H9 (cell line): ENCODE data around the gene SLC35F6. TPM values are rescaled to one million over a fixed set of nuclear protein-coding genes. Genes with fewer than 3 reads are reported as not detected.

Experiments
- DNase-seq: peaks from one replicate; pipeline ENCODE4 v3.0.0-alpha.2; 2017
- H2AFZ ChIP-seq: one replicate; pipeline ENCODE4 v1.6.1; 2013; ENCODE audit warnings: mild to moderate bottlenecking, low read length, control low read depth, moderate library complexity
- H2AK5ac ChIP-seq: 2 replicates; pipeline ENCODE4 v1.6.1; 2013; ENCODE audit warnings: low read length, control low read depth, mixed read lengths; ENCODE audit not compliant: insufficient read length
- H2BK120ac ChIP-seq: one replicate; pipeline ENCODE4 v1.6.1; 2013; ENCODE audit warnings: low read depth, mild to moderate bottlenecking, low read length, control low read depth, inconsistent platforms; ENCODE audit not compliant: poor library complexity, severe bottlenecking
- H2BK12ac ChIP-seq: 2 replicates; pipeline ENCODE4 v1.6.1; 2013; ENCODE audit warnings: low read length, control low read depth, mixed read lengths, low read depth; ENCODE audit not compliant: insufficient read length
- H2BK15ac ChIP-seq: 2 replicates; pipeline ENCODE4 v1.6.1; 2013; ENCODE audit warnings: low read depth, low read length, control low read depth
- H2BK20ac ChIP-seq: one replicate; pipeline ENCODE4 v1.6.1; 2013; ENCODE audit warnings: low read depth, mild to moderate bottlenecking, low read length, control low read depth, inconsistent platforms; ENCODE audit not compliant: poor library complexity, severe bottlenecking
- H2BK5ac ChIP-seq: 2 replicates; pipeline ENCODE4 v1.6.1; 2013; ENCODE audit warnings: low read length, control low read depth, mixed read lengths; ENCODE audit not compliant: insufficient read length
- H3K14ac ChIP-seq: 2 replicates; pipeline ENCODE4 v1.6.1; 2013; ENCODE audit warnings: low read length, control low read depth; ENCODE audit not compliant: insufficient read depth
- H3K18ac ChIP-seq: 2 replicates; pipeline ENCODE4 v1.6.1; 2013; ENCODE audit warnings: low read depth, mild to moderate bottlenecking, mixed read lengths, low read length, control low read depth; ENCODE audit not compliant: insufficient read length
- H3K23ac ChIP-seq: 2 replicates; pipeline ENCODE4 v1.6.1; 2013; ENCODE audit warnings: low read length, control low read depth, mixed read lengths, low read depth; ENCODE audit not compliant: insufficient read length
- H3K23me2 ChIP-seq: 2 replicates; pipeline ENCODE4 v1.6.1; 2013; ENCODE audit warnings: low read depth, mild to moderate bottlenecking, mixed read lengths, low read length, control low read depth; ENCODE audit not compliant: insufficient read length, poor library complexity, severe bottlenecking
- H3K27ac ChIP-seq: 2 replicates; pipeline ENCODE4 v1.5.1; 2013; ENCODE audit warnings: low read length, control low read depth, mixed read lengths, low read depth; ENCODE audit not compliant: insufficient read length
- H3K27me3 ChIP-seq: 2 replicates; pipeline ENCODE4 v1.6.1; 2013; ENCODE audit warnings: low read length, control low read depth, inconsistent platforms; ENCODE audit not compliant: insufficient read depth
- H3K4ac ChIP-seq: 2 replicates; pipeline ENCODE4 v1.6.1; 2013; ENCODE audit warnings: low read depth, mild to moderate bottlenecking, control low read depth, inconsistent platforms, low read length, moderate library complexity
- H3K4me1 ChIP-seq: 2 replicates; pipeline ENCODE4 v1.6.1; 2013; ENCODE audit warnings: low read length, control low read depth, inconsistent platforms; ENCODE audit not compliant: insufficient read depth
- H3K4me2 ChIP-seq: 2 replicates; pipeline ENCODE4 v1.6.1; 2013; ENCODE audit warnings: low read length, control low read depth, mixed read lengths; ENCODE audit not compliant: insufficient read length, insufficient read depth
- H3K56ac ChIP-seq: 2 replicates; pipeline ENCODE4 v1.6.1; 2013; ENCODE audit warnings: low read depth, mild to moderate bottlenecking, mixed read lengths, low read length, control low read depth; ENCODE audit not compliant: insufficient read length
- H3K79me1 ChIP-seq: 2 replicates; pipeline ENCODE4 v1.6.1; 2013; ENCODE audit warnings: low read depth, mild to moderate bottlenecking, moderate library complexity, low read length, control low read depth, inconsistent platforms; ENCODE audit not compliant: insufficient read depth, poor library complexity, severe bottlenecking
- H3K79me2 ChIP-seq: 2 replicates; pipeline ENCODE4 v1.6.1; 2013; ENCODE audit warnings: low read length, control low read depth, inconsistent platforms; ENCODE audit not compliant: insufficient read depth
- H3K9ac ChIP-seq: 2 replicates; pipeline ENCODE4 v1.6.1; 2013; ENCODE audit warnings: low read length, control low read depth, mixed read lengths; ENCODE audit not compliant: insufficient read length; ENCODE audit errors: extremely low read depth
- H3K9me3 ChIP-seq: one replicate; pipeline ENCODE4 v1.6.1; 2013; ENCODE audit warnings: low read depth, low read length, inconsistent platforms; ENCODE audit not compliant: control insufficient read depth
- H3T11ph ChIP-seq: one replicate; pipeline ENCODE4 v1.6.1; 2013; ENCODE audit warnings: mild to moderate bottlenecking, low read length, control low read depth, inconsistent platforms
- H4K20me1 ChIP-seq: one replicate; pipeline ENCODE4 v1.6.1; 2013; ENCODE audit not compliant: control insufficient read depth, insufficient read length, insufficient read depth
- H4K5ac ChIP-seq: 2 replicates; pipeline ENCODE4 v1.6.1; 2013; ENCODE audit warnings: low read depth, mild to moderate bottlenecking, mixed read lengths, low read length, control low read depth; ENCODE audit not compliant: insufficient read length
- H4K8ac ChIP-seq: replicated peaks from 2 replicates; pipeline ENCODE4 v1.6.1; 2013; ENCODE audit warnings: low read length, control low read depth, mixed read lengths, low read depth; ENCODE audit not compliant: insufficient read length
- H4K91ac ChIP-seq: 2 replicates; pipeline ENCODE4 v1.6.1; 2013; ENCODE audit warnings: low read depth, mild to moderate bottlenecking, moderate library complexity, mixed read lengths, low read length, control low read depth; ENCODE audit not compliant: insufficient read length
- H3K27ac Mint-ChIP-seq, 3 experiments: 2 replicates in 2 of 3; 3 replicates in 1 of 3; pipeline ENCODE4 v1.8.0; 2020 to 2021; ENCODE audit warnings: mixed read lengths in 3 of 3, mild to moderate bottlenecking in 1 of 3, moderate library complexity in 1 of 3
- H3K27me3 Mint-ChIP-seq: 2 replicates; pipeline ENCODE4 v1.8.0; 2021; ENCODE audit warnings: low read depth, mild to moderate bottlenecking, moderate library complexity, mixed read lengths
- H3K36me3 Mint-ChIP-seq, 3 experiments: 2 replicates in 2 of 3; 3 replicates in 1 of 3; pipeline ENCODE4 v1.8.0; 2020 to 2021; ENCODE audit warnings: low read depth in 3 of 3, mixed read lengths in 3 of 3; ENCODE audit not compliant: insufficient read depth in 1 of 3
- H3K4me1 Mint-ChIP-seq, 2 experiments: 2 replicates each; pipeline ENCODE4 v1.8.0; 2020; ENCODE audit warnings: mixed read lengths in 2 of 2
- H3K4me3 Mint-ChIP-seq, 2 experiments: 2 replicates in 1 of 2; 3 replicates in 1 of 2; pipeline ENCODE4 v1.8.0; 2020 to 2021; ENCODE audit warnings: mild to moderate bottlenecking in 2 of 2, mixed read lengths in 2 of 2, moderate library complexity in 1 of 2
- H3K9me3 Mint-ChIP-seq, 2 experiments: 2 replicates in 1 of 2; 3 replicates in 1 of 2; pipeline ENCODE4 v1.8.0; 2020; ENCODE audit warnings: mild to moderate bottlenecking in 2 of 2, mixed read lengths in 2 of 2, moderate library complexity in 1 of 2
- WGBS: extraction: QIAGEN DNeasy Blood & Tissue Kit; methylation state at CpG from one replicate; pipeline ENCODE4 v1.1.7; 2013; ENCODE audit warnings: missing lambda C conversion rate, low lambda C conversion rate, mixed read lengths; ENCODE audit not compliant: insufficient read length; ENCODE audit errors: extremely low coverage; 5-methylcytosine and 5-hydroxymethylcytosine counted together
- total RNA-seq: library from RNA; stranded (reverse); gene quantifications from 2 replicates; pipeline ENCODE4 v1.2.1, GENCODE V29; 2021
- TF ChIP-seq, protein P1 (sequence below): fragments of 200-600 bp; sonication (generic); conservative IDR thresholded peaks from 3 replicates; pipeline ENCODE4 v1.8.0; 2021; ENCODE audit warnings: antibody characterized with exemption, mild to moderate bottlenecking

The SLC35F6 gene
- total RNA-seq, 1 experiment from 2014 or later: 15.7 TPM

DNA sequence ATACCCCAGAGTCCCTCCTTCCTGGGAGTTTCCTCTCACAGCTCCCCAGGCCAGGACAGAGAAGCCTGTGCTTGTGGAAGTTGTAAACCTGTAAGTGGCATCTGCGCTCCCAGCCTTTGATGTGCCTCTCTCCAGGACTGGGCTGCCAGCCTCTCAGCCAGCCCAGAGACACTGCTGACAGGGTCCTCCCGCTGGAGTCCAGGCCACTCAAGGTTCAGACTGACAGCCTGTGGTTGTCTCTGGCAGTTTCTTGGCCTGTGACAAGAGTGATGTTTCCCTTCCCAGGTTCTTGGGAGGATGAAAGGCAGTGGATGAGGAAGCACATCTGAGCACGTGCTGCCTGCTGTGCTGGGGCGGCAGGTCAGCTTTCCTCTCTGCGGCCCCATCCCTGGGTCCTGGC, 3.0 kb downstream of the SLC35F6 start:
- TF ChIP-seq, protein P1, sequence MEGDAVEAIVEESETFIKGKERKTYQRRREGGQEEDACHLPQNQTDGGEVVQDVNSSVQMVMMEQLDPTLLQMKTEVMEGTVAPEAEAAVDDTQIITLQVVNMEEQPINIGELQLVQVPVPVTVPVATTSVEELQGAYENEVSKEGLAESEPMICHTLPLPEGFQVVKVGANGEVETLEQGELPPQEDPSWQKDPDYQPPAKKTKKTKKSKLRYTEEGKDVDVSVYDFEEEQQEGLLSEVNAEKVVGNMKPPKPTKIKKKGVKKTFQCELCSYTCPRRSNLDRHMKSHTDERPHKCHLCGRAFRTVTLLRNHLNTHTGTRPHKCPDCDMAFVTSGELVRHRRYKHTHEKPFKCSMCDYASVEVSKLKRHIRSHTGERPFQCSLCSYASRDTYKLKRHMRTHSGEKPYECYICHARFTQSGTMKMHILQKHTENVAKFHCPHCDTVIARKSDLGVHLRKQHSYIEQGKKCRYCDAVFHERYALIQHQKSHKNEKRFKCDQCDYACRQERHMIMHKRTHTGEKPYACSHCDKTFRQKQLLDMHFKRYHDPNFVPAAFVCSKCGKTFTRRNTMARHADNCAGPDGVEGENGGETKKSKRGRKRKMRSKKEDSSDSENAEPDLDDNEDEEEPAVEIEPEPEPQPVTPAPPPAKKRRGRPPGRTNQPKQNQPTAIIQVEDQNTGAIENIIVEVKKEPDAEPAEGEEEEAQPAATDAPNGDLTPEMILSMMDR: no peak
- no CpG with 5 or more reads among the region's 5 CpGs for WGBS
- no peak overlapping the region for H3K23ac ChIP-seq
- H3K9me3 ChIP-seq: no peaks in the 10 kb centered on the region
- H3K4ac ChIP-seq: no peak overlapping the region
- H3K4me3 Mint-ChIP-seq: no peak overlapping the region
- H2BK120ac ChIP-seq: no peak overlapping the region
- H4K20me1 ChIP-seq: no peaks in the 10 kb centered on the region
- H2AK5ac ChIP-seq: no peak overlapping the region
- H2AFZ ChIP-seq: no peak overlapping the region
- no peak overlapping the region for H2BK15ac ChIP-seq
- H3K27ac Mint-ChIP-seq: peak overlapping the region in 1 of 3 experiments; percentile 1; a peak in 1 of 7 replicates
- peaks cover 11% of the 10 kb centered on the region for H3K27me3 Mint-ChIP-seq
- H2BK20ac ChIP-seq: no peak overlapping the region
- no peak overlapping the region for H3K56ac ChIP-seq
- H3K14ac ChIP-seq: no peak overlapping the region
- no peaks in the 10 kb centered on the region for H3K36me3 Mint-ChIP-seq
- no peaks in the 10 kb centered on the region for H3K27me3 ChIP-seq
- no peak overlapping the region for H4K91ac ChIP-seq
- H3K27ac ChIP-seq: no peak overlapping the region
- H3K79me1 ChIP-seq: no peaks in the 10 kb centered on the region
- H3K79me2 ChIP-seq: no peaks in the 10 kb centered on the region
- H3K18ac ChIP-seq: no peak overlapping the region
- no peak overlapping the region for H4K5ac ChIP-seq
- no peak overlapping the region for H4K8ac ChIP-seq
- no peak overlapping the region for H3K4me2 ChIP-seq
- H2BK5ac ChIP-seq: no peak overlapping the region
- H3T11ph ChIP-seq: no peak overlapping the region
- peaks cover 4% of the 10 kb centered on the region for H3K23me2 ChIP-seq
- peaks cover 12 to 16% of the 10 kb centered on the region in 2 experiments for H3K4me1 Mint-ChIP-seq
- no peak for DNase-seq
- no peak overlapping the region for H2BK12ac ChIP-seq
- H3K4me1 ChIP-seq: peaks cover 2% of the 10 kb centered on the region; the same call in 1 of the 2 replicates
- H3K9me3 Mint-ChIP-seq: no peaks in the 10 kb centered on the region; a peak in 1 of 5 replicates
- no peak overlapping the region for H3K9ac ChIP-seq
